ENCODE measurements around the gene PHC3.

The PHC3 gene

GRCh38 chr3:170078620-170079281, 102.8 kb downstream of the PHC3 start:
- DNase-seq (ENCODE audit: low spot score): no peak

GRCh38 chr3:170077361-170077760, 104.2 kb downstream of the PHC3 start:
- no peak for DNase-seq (ENCODE audit: low spot score)

- DNase-seq (ENCODE audit: low spot score): no peak
These were observed 104.8 kb downstream of the PHC3 start for GRCh38 chr3:170076715-170077238.

- no peak for DNase-seq (ENCODE audit: low spot score)
These were observed 106.0 kb downstream of the PHC3 start for GRCh38 chr3:170075441-170076091.

- DNase-seq (ENCODE audit: low spot score): no peak
These were observed 117.4 kb downstream of the PHC3 start for GRCh38 chr3:170064108-170064507.

- DNase-seq (ENCODE audit: low spot score): no peak
These were observed 117.8 kb downstream of the PHC3 start for GRCh38 chr3:170063691-170064090.

- no peak for DNase-seq (ENCODE audit: low spot score)
These were observed 118.8 kb downstream of the PHC3 start for GRCh38 chr3:170062769-170063168.

- DNase-seq (ENCODE audit: low spot score): no peak
These were observed 119.5 kb downstream of the PHC3 start for GRCh38 chr3:170062068-170062467.

- DNase-seq (ENCODE audit: low spot score): no peak
These were observed 122.1 kb downstream of the PHC3 start for GRCh38 chr3:170059447-170059846.

- DNase-seq (ENCODE audit: low spot score): no peak
These were observed 123.4 kb downstream of the PHC3 start for GRCh38 chr3:170058127-170058526.

GRCh38 chr3:170057550-170057949, 124.0 kb downstream of the PHC3 start:
- DNase-seq (ENCODE audit: low spot score): no peak

GRCh38 chr3:170056710-170057454, 124.7 kb downstream of the PHC3 start:
- DNase-seq (ENCODE audit: low spot score): no peak

- DNase-seq (ENCODE audit: low spot score): no peak
These were observed 126.3 kb downstream of the PHC3 start for GRCh38 chr3:170055209-170055608.

GRCh38 chr3:170054204-170054603, 127.3 kb downstream of the PHC3 start:
- no peak for DNase-seq (ENCODE audit: low spot score)

GRCh38 chr3:170052398-170052797, 129.1 kb downstream of the PHC3 start:
- DNase-seq (ENCODE audit: low spot score): no peak

- no peak for DNase-seq (ENCODE audit: low spot score)
These were observed 130.8 kb downstream of the PHC3 start for GRCh38 chr3:170050753-170051152.

- no peak for DNase-seq (ENCODE audit: low spot score)
These were observed 132.2 kb downstream of the PHC3 start for GRCh38 chr3:170049146-170050000.

- no peak for DNase-seq (ENCODE audit: low spot score)
These were observed 134.5 kb downstream of the PHC3 start for GRCh38 chr3:170047133-170047404.

- DNase-seq (ENCODE audit: low spot score): no peak
These were observed 135.0 kb downstream of the PHC3 start for GRCh38 chr3:170046269-170047132.

GRCh38 chr3:170044795-170045244, 136.7 kb downstream of the PHC3 start:
- DNase-seq (ENCODE audit: low spot score): peak; percentile 82

GRCh38 chr3:170044271-170044670, 137.3 kb downstream of the PHC3 start:
- DNase-seq (ENCODE audit: low spot score): peak; percentile 53

All from pons (tissue), 1 donor.